ENCODE data around the gene NAV2.

- TF ChIP-seq POLR2A (IDR thresholded peaks at IDR 0.05) = no peak
- TF ChIP-seq, protein P1, sequence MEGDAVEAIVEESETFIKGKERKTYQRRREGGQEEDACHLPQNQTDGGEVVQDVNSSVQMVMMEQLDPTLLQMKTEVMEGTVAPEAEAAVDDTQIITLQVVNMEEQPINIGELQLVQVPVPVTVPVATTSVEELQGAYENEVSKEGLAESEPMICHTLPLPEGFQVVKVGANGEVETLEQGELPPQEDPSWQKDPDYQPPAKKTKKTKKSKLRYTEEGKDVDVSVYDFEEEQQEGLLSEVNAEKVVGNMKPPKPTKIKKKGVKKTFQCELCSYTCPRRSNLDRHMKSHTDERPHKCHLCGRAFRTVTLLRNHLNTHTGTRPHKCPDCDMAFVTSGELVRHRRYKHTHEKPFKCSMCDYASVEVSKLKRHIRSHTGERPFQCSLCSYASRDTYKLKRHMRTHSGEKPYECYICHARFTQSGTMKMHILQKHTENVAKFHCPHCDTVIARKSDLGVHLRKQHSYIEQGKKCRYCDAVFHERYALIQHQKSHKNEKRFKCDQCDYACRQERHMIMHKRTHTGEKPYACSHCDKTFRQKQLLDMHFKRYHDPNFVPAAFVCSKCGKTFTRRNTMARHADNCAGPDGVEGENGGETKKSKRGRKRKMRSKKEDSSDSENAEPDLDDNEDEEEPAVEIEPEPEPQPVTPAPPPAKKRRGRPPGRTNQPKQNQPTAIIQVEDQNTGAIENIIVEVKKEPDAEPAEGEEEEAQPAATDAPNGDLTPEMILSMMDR (IDR thresholded peaks at IDR 0.05) = no peak
These were observed 249.6 kb downstream of the NAV2 start for GRCh38 chr11:19962053-19962800.
